Epithelial cell of proximal tubule (primary cell): ENCODE results near the gene USP38. TPM values are rescaled to one million over a fixed set of nuclear protein-coding genes. Genes with fewer than 3 reads are reported as not detected.

Experiments
- DNase-seq: peaks from one replicate; pipeline ENCODE4 v3.0.0-alpha.2; 2011; ENCODE audit warnings: low read depth
- H3K4me3 ChIP-seq: 2 replicates; pipeline ENCODE4 v1.5.1; 2011; ENCODE audit warnings: low read depth, mild to moderate bottlenecking, low read length
- total RNA-seq: library from RNA; depleted of rRNA; stranded (reverse); fragments of >200 nt; gene quantifications from 2 replicates; pipeline ENCODE4 v1.2.3, GENCODE V29; 2015
- TF ChIP-seq, protein P1 (sequence below): conservative IDR thresholded peaks from 2 replicates; pipeline ENCODE4 v1.5.1; 2012; ENCODE audit warnings: low read depth, mild to moderate bottlenecking, low read length

The USP38 gene
- total RNA-seq, 1 donor from 2014 or later: 13.7 TPM

DNA sequence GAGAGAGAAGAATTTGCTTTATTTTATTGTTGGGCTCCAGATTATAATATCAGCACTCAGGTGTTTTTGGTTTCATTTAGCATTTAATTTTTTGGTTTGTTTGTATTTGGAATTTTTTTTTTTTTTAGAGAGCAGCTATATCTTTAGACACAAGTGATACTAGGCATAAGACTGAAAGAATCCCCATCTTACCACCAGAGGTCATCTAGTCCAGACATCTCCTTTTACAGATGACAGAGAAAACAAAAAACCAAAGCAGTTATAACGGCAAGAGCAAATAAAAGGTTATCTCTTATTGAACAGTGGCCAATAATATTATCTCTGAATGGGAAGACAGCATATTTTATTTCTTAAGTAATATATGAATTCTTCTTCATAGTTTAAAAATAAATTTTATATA, 22.8 kb downstream of the USP38 start:
- H3K4me3 ChIP-seq: no peak overlapping the region
- TF ChIP-seq, protein P1, sequence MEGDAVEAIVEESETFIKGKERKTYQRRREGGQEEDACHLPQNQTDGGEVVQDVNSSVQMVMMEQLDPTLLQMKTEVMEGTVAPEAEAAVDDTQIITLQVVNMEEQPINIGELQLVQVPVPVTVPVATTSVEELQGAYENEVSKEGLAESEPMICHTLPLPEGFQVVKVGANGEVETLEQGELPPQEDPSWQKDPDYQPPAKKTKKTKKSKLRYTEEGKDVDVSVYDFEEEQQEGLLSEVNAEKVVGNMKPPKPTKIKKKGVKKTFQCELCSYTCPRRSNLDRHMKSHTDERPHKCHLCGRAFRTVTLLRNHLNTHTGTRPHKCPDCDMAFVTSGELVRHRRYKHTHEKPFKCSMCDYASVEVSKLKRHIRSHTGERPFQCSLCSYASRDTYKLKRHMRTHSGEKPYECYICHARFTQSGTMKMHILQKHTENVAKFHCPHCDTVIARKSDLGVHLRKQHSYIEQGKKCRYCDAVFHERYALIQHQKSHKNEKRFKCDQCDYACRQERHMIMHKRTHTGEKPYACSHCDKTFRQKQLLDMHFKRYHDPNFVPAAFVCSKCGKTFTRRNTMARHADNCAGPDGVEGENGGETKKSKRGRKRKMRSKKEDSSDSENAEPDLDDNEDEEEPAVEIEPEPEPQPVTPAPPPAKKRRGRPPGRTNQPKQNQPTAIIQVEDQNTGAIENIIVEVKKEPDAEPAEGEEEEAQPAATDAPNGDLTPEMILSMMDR: peak; percentile 43
- DNase-seq: no peak

- TF ChIP-seq, protein P1: no peak
- DNase-seq: no peak
- no peak overlapping the region for H3K4me3 ChIP-seq
Observed at GRCh38 chr4:143212566-143212965, 27.8 kb downstream of the USP38 start.

DNA sequence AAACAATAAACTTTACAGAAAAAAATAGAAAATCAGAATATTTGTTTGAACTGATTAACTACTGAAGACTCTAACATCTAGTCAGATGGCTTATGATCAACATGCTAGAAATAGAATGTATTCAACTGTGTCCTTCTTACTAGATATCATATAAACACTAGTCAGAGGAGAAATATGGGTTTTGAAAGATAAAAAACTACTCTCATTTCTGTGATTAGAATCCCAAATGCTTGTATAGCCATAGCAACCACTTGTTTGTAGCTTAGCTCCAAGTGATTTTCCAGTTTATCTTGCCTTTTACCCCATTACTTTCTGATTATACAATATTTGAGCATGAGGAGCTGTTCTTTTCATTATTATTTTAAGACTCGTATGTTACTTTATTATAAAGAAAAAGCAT, 31.2 kb downstream of the USP38 start:
- TF ChIP-seq, protein P1: no peak
- H3K4me3 ChIP-seq: no peak overlapping the region
- DNase-seq: no peak

DNA sequence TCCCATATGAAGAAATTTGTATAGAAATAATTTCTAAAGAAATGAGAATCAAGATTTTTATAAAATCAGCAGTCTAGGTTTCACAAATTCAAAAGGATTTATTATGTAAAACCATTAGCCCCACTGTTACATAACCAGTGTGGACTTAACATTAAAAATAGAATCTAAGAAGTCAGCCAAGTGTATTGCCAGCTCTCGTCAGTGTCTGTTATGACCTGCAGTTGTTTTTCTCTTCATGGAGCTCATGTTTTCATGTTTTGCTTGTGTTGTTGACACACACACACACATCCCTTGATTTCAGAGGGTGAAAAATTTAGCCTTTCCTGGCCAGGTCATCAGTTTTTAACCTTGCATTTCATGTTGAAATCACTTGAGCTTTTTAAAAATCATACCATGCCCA, 39.5 kb downstream of the USP38 start:
- TF ChIP-seq, protein P1: no peak

DNA sequence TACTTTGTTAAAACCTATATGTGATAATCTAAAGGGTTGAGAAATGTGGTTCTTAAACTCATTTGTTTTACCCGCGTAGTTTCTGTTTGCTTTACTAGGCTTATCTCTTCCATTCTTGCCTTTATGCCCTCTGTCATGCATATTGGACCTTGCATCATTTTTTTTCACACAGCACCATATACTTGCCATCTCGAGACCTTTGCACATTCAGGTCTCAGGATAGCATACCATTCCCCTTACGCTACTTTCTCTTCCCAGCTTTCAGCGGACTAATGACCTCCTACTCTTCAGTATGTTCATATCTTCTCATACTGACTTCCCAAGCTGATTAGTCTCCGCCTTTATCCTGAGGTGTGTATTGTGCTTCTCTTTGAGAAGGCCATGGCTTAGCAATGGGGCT, 40.5 kb downstream of the USP38 start:
- no peak for DNase-seq
- TF ChIP-seq, protein P1: no peak
- H3K4me3 ChIP-seq: no peak overlapping the region

More for the DNA sequence above, 39.5 kb downstream of the USP38 start:
- no peak overlapping the region for H3K4me3 ChIP-seq
- no peak for DNase-seq

DNA sequence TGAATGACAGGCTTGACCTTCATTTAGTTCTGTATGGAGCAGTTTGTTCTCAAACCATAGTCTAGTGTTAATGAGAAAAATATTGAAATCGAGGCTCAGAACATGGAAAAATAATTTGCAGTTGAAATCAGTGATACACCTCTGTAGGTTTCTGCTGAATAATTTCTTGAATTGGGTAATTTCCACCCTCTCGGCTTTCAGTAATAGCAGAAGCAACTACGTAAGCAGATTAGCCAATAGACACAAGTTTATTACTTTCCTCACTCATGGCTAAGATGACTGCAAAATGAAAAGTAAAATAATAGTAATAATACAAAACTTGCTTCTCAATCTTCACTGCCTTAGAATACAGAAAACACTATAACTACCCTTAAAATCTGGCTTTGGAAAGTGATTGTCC, 46.0 kb downstream of the USP38 start:
- no peak for DNase-seq
- no peak overlapping the region for H3K4me3 ChIP-seq
- TF ChIP-seq, protein P1: no peak

DNA sequence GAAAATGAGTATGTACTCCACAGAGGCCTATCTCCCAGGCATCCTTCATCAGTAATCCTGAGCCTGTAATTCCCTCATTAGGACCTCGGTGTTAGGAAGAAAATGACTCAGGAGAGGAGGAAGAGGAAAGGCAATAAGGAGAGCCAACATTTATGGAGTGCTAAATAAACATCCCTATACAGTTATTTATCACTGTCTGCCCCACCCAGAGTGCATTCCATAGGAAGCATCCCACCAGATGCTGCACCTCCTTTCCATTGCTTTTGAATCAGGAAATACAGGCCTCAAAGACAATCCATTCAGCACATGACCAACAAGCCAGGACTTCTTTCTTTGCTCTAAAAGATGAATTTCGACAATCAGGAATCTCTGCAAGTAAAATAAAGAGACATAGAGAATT, 47.6 kb downstream of the USP38 start:
- TF ChIP-seq, protein P1: no peak
- DNase-seq: no peak

More for the DNA sequence above, 47.6 kb downstream of the USP38 start:
- no peak overlapping the region for H3K4me3 ChIP-seq
